A673 (cell line): Measurements from ENCODE around the gene MS4A8.

Experiments
- CTCF ChIP-seq: fragments of 300-800, 200-600 bp; sonication (generic); conservative IDR thresholded peaks from 2 replicates; pipeline ENCODE4 v1.5.1; 2017; ENCODE audit warnings: low read depth, mild to moderate bottlenecking, antibody characterized with exemption, low read length, moderate library complexity, mixed read lengths
- EZH2 ChIP-seq: fragments of 200-600 bp; sonication (generic); IDR thresholded peaks from 2 replicates; pipeline ENCODE4 v1.6.1; 2017; ENCODE audit warnings: borderline replicate concordance, low read depth, mild to moderate bottlenecking, mixed read lengths, antibody characterized with exemption, low read length; ENCODE audit not compliant: poor library complexity, severe bottlenecking

GRCh38 chr11:60672255-60672654 lies 27.2 kb upstream of the MS4A8 start:
- TF ChIP-seq CTCF, result no peak
- TF ChIP-seq EZH2, result no peak
